HG02884 (cell line): ENCODE results near the gene HJV.

Experiments
- ATAC-seq: cut with Tn5 transposase; IDR thresholded peaks from one replicate; pipeline ENCODE4 v1.9.1; 2021; ENCODE audit warnings: mild to moderate bottlenecking, moderate library complexity; ENCODE audit not compliant: unreplicated experiment

HJV gene

GRCh38 chr1:145978854-145979745, 42.4 kb downstream of the HJV start:
- ATAC-seq: peak; percentile 87

GRCh38 chr1:145978471-145978853, 43.1 kb downstream of the HJV start:
- ATAC-seq: no peak

- ATAC-seq: no peak
Observed at GRCh38 chr1:145977486-145978470, 43.8 kb downstream of the HJV start.

- no peak for ATAC-seq
Observed at GRCh38 chr1:145977016-145977415, 44.5 kb downstream of the HJV start.

GRCh38 chr1:145975216-145975615, 46.3 kb downstream of the HJV start:
- no peak for ATAC-seq

GRCh38 chr1:145974721-145975120, 46.8 kb downstream of the HJV start:
- ATAC-seq: no peak

- ATAC-seq: no peak
Observed at GRCh38 chr1:145972580-145972979, 49.0 kb downstream of the HJV start.
